Sigmoid colon (tissue), 7 donors: ENCODE results near the gene ARF1. TPM values are rescaled to one million over a fixed set of nuclear protein-coding genes. Genes with fewer than 3 reads are reported as not detected.

ENCODE experiments used
- DNase-seq: peaks from one replicate; pipeline ENCODE4 v3.0.0-alpha.2; 2019
- H3K27ac ChIP-seq, 4 donors: fragments of 200-600 bp; sonication (generic); one replicate each; pipeline ENCODE4 v1.5.1; 2016 to 2019; ENCODE audit warnings: mild to moderate bottlenecking in 1 of 4
- H3K27me3 ChIP-seq, 3 donors: fragments of 200-600 bp; sonication (generic); one replicate each; pipeline ENCODE4 v1.5.1; 2019; ENCODE audit warnings: mild to moderate bottlenecking in 1 of 3
- H3K36me3 ChIP-seq, 4 donors: fragments of 200-600 bp; sonication (generic); one replicate each; pipeline ENCODE4 v1.5.1; 2016 to 2019
- H3K4me1 ChIP-seq, 4 donors: fragments of 200-600 bp; sonication (generic); one replicate each; pipeline ENCODE4 v1.5.1; 2017 to 2019
- H3K4me3 ChIP-seq, 4 donors: fragments of 200-600 bp; sonication (generic); one replicate each; pipeline ENCODE4 v1.5.1; 2017 to 2019; ENCODE audit warnings: mild to moderate bottlenecking in 2 of 4, moderate library complexity in 1 of 4
- H3K9me3 ChIP-seq, 4 donors: fragments of 200-600 bp in 3 of 4; sonication (generic) in 3 of 4; one replicate each; pipeline versions ENCODE4 v1.5.1 to v1.6.1; 2013 to 2019
- EP300 ChIP-seq, 4 donors: sonication (generic); formaldehyde crosslinking; IDR thresholded peaks; one replicate each; pipeline ENCODE4 v1.6.1; 2017; ENCODE audit warnings: antibody characterized with exemption in 4 of 4
- POLR2A ChIP-seq, 2 donors: fragments of 450-650 bp; IDR thresholded peaks; one replicate each; pipeline ENCODE4 v1.6.1; 2016; ENCODE audit warnings: antibody characterized with exemption in 2 of 2, mild to moderate bottlenecking in 2 of 2, moderate library complexity in 2 of 2
- POLR2AphosphoS5 ChIP-seq, 4 donors: sonication (generic); formaldehyde crosslinking; IDR thresholded peaks; one replicate each; pipeline ENCODE4 v1.6.1; 2017; ENCODE audit warnings: antibody characterized with exemption in 4 of 4
- WGBS, 2 donors: extraction: QIAGEN DNeasy Blood & Tissue Kit; methylation state at CpG; one replicate each; pipeline ENCODE4 v1.1.7; 2013; 5-methylcytosine and 5-hydroxymethylcytosine counted together
- intact Hi-C: fragments of 100-400 bp; cut with DNase I; formaldehyde crosslinking; loops from one replicate; pipeline ENCODE4 v1.15.1; 2023
- polyA plus RNA-seq, 3 donors: library from polyadenylated mRNA; stranded (reverse); fragments of 200-250 nt; gene quantifications; one replicate each; pipeline ENCODE4 v1.2.3, GENCODE V29; 2013
- total RNA-seq, 4 donors: library from RNA; depleted of rRNA; stranded (reverse); fragments of >200 nt; gene quantifications; one replicate each; pipeline ENCODE4 v1.1.0, GENCODE V29; 2016
- TF ChIP-seq, protein P1 (sequence below), 4 experiments: fragments of 450-650 bp in 3 of 4; fragments of 200-600 bp in 1 of 4; IDR thresholded peaks; one replicate each; pipeline ENCODE4 v1.5.1; 2016 to 2019; ENCODE audit warnings: antibody characterized with exemption in 4 of 4, mild to moderate bottlenecking in 3 of 4, moderate library complexity in 2 of 4
- donor health status: healthy with polysubstance abuse.
- donor health status: Bipolar disorder and iron deficiency.
- donor health status: healthy.

The ARF1 gene
- total and polyA plus RNA-seq, 7 donors = 212 to 482 (median 250) TPM

DNA sequence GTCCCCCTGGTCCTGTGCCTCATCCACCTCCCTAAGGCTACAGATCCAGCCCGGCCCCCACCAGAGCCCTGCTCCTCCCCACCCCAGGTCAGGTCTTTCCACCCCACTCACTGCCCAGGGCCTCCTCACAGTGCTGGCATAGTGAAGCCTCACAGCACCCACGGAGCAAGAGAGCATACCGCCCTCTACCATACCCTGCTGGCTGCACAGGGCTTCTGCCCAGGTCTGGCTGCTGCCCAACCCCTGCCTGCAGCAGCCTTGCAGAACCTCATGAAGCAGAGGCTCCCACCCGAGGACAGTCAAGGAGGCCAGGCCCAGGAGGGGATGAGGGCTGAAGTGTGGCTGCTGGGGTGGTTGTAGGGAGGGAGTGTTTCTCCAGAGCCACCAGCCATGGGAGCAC lies 19.7 kb upstream of the ARF1 start:
- H3K4me3 ChIP-seq = no peak overlapping the region
- H3K4me1 ChIP-seq = peaks cover 0 to 22% (median 16%) of the 10 kb centered on the region in 4 donors
- no peak overlapping the region for H3K27ac ChIP-seq
- no peaks in the 10 kb centered on the region for H3K36me3 ChIP-seq
- DNase-seq = peak; percentile 49
- TF ChIP-seq EP300 (IDR thresholded peaks at IDR 0.05) (no peak), POLR2A (IDR thresholded peaks at IDR 0.05) (no peak), POLR2AphosphoS5 (IDR thresholded peaks at IDR 0.05) (no peak)
- TF ChIP-seq, protein P1, sequence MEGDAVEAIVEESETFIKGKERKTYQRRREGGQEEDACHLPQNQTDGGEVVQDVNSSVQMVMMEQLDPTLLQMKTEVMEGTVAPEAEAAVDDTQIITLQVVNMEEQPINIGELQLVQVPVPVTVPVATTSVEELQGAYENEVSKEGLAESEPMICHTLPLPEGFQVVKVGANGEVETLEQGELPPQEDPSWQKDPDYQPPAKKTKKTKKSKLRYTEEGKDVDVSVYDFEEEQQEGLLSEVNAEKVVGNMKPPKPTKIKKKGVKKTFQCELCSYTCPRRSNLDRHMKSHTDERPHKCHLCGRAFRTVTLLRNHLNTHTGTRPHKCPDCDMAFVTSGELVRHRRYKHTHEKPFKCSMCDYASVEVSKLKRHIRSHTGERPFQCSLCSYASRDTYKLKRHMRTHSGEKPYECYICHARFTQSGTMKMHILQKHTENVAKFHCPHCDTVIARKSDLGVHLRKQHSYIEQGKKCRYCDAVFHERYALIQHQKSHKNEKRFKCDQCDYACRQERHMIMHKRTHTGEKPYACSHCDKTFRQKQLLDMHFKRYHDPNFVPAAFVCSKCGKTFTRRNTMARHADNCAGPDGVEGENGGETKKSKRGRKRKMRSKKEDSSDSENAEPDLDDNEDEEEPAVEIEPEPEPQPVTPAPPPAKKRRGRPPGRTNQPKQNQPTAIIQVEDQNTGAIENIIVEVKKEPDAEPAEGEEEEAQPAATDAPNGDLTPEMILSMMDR (IDR thresholded peaks at IDR 0.05) = no peak
- H3K9me3 ChIP-seq = no peaks in the 10 kb centered on the region
- intact Hi-C loops = no loop called here
- H3K27me3 ChIP-seq = peaks cover 40 to 100% (median 97%) of the 10 kb centered on the region in 3 donors
- WGBS, 2 donors = 61 to 71% methylated on average over 4 of the region's 4 CpGs

DNA sequence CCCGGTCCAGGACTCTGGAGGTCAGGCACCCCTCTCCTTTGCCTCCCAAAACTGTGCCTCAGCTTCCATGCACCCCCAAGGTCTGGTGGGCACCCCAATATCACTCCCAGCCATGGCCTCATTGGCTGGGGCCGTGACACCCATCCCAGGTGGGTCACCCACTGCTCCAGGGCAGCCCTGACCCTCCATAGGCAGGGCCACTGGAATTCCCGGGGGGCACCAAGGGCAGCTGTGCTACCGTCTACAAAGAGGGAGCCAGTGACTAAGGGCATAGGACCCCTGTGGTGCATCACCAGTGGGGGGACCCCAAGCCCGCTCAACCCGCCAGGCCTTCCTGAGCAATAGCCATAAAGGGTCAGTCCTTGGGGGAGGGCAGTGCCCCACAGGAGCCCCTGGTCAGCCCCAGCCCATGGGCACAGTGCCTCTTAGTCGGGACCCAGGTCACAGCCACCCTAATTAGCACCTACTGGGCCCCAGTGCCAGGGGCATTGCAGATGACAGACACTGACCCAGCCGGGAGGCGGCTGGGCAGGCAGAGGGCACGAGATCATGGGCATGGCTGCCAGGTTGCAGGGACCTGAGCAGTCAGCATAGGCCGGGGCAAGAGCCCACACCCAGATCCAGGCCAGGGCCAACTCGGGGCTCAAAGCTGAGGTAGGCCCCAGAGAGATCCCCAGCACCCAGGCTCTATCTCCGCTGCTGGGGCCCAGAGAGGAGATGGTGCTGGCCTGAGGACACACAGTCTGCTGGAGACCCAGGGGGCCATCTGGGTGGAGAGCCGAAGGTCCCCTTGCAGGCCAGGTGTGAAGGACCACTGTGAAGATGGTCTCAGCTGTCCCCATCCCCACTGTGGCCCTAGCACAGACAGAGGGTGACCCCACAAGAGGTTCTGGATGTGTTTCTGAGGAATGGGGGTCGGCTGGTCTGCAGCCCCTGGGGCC lies 19.0 kb upstream of the ARF1 start:
- peak; percentile 53 for DNase-seq

DNA sequence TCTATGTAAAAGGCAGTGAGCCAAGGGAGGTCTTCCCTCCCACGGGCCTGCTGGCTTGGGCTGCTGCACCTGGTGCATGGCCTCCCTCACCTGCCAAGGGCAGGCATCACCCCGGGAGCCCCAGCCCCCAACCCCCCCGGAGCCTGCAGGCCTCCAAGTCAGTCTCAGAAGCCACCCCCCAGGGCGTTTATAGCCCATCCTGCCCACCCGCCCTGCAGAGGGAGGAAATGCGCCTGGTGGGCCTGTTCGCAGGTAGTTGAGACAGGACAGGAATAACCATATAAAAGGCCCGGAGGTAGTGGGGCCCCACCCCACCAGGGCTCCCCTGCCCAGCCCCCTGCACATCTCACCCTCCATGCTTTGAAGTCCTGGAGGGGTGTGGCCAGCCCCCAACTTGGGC lies 18.2 kb upstream of the ARF1 start:
- Histone ChIP-seq H3K4me1 (peaks cover 0 to 19% (median 15%) of the 10 kb centered on the region in 4 donors), H3K27me3 (peaks cover 30 to 97% (median 84%) of the 10 kb centered on the region in 3 donors), H3K9me3 (no peaks in the 10 kb centered on the region), H3K27ac (no peak overlapping the region), H3K4me3 (no peak overlapping the region), H3K36me3 (no peaks in the 10 kb centered on the region)
- TF ChIP-seq, protein P1 (IDR thresholded peaks at IDR 0.05) = no peak
- no peak for TF ChIP-seq POLR2AphosphoS5 (IDR thresholded peaks at IDR 0.05)
- no peak for TF ChIP-seq EP300 (IDR thresholded peaks at IDR 0.05)
- no peak for TF ChIP-seq POLR2A (IDR thresholded peaks at IDR 0.05)
- WGBS, 2 donors = 63 to 70% methylated on average over 8 of the region's 8 CpGs
- intact Hi-C loops = no loop called here
- DNase-seq = peak; percentile 62

More for the DNA sequence above, 19.0 kb upstream of the ARF1 start:
- WGBS, 2 donors = 86 to 89% methylated on average over 15 of the region's 15 CpGs
- Histone ChIP-seq H3K36me3 (no peaks in the 10 kb centered on the region), H3K4me3 (no peak overlapping the region), H3K9me3 (no peaks in the 10 kb centered on the region), H3K4me1 (peaks cover 0 to 22% (median 16%) of the 10 kb centered on the region in 4 donors), H3K27me3 (peaks cover 36 to 99% (median 92%) of the 10 kb centered on the region in 3 donors), H3K27ac (no peak overlapping the region)
- TF ChIP-seq POLR2A (IDR thresholded peaks at IDR 0.05) = no peak
- TF ChIP-seq, protein P1 (IDR thresholded peaks at IDR 0.05) = no peak
- no peak for TF ChIP-seq POLR2AphosphoS5 (IDR thresholded peaks at IDR 0.05)
- no peak for TF ChIP-seq EP300 (IDR thresholded peaks at IDR 0.05)
- intact Hi-C loops = no loop called here

DNA sequence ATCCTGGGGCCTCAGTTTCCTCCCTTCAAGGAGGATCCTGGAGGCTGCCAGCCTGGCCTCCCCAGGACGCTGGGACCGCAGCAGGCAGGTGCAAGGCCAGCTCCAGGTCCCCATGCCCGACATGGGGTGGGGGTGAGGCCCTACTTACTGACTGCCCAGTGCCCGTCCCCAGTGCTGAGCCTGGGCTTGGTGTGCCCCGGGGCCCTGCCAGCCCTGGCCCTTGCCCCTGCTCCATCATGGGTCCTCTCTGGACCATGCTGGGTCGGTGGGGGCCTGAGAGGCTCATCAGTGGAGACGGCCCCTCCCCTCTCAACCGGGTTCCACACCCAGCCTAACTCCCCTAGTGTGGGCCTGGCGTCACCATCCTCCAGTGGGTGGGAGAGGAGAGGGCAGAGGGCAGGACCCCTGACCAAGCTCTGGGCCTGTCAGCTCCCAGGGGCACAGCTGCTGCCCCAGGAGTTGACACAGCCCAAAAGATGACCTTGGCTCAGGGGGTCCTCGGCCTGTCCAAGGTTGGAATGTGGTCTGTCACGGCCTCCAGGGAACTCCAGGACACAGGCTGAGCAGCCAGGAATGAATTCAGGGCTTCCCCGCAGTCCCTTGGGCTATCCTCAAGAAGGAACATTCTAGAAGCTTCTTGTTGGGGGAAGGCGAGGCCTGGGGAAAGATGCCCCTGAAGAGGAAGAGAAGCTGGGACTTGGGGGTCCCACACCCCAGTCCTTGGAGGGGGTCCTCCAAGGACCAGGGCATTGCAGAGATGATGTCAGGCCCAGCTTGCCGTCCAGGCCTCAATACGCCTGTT lies 17.6 kb upstream of the ARF1 start:
- peak; percentile 58 for DNase-seq
- no peaks in the 10 kb centered on the region for H3K9me3 ChIP-seq
- H3K36me3 ChIP-seq = no peaks in the 10 kb centered on the region
- WGBS, 2 donors = 80% methylated on average over 15 of the region's 15 CpGs
- no peak for TF ChIP-seq EP300 (IDR thresholded peaks at IDR 0.05)
- no peak for TF ChIP-seq POLR2A (IDR thresholded peaks at IDR 0.05)
- no peak for TF ChIP-seq POLR2AphosphoS5 (IDR thresholded peaks at IDR 0.05)
- TF ChIP-seq, protein P1 (IDR thresholded peaks at IDR 0.05) = no peak
- peaks cover 23 to 94% (median 77%) of the 10 kb centered on the region in 3 donors for H3K27me3 ChIP-seq
- H3K27ac ChIP-seq = no peak overlapping the region
- intact Hi-C loops = no loop called here
- no peak overlapping the region for H3K4me3 ChIP-seq
- H3K4me1 ChIP-seq = peaks cover 0 to 12% (median 9%) of the 10 kb centered on the region in 4 donors
